MCF 10A (cell line): Measurements from ENCODE around the gene NUDCD3. TPM values are rescaled to one million over a fixed set of nuclear protein-coding genes. Genes with fewer than 3 reads are reported as not detected.

ENCODE experiments used
- BruUV-seq: library from RNA; stranded (reverse); fragments of 400-500 nt; replicated peaks from 2 replicates; lab custom pipeline; 2021; lab: Mats Ljungman, UMichigan
- CTCF ChIA-PET: fragments of 300-600 bp; sonication (Branson Sonifier 250); formaldehyde crosslinking; extraction: SDS; loops from one replicate; lab custom pipeline; 2021; ENCODE audit warnings: antibody characterized with exemption, inconsistent platforms; lab: Yijun Ruan, JAX
- POLR2A ChIA-PET: fragments of 300-600, 350-650 bp; sonication (Branson Sonifier 250); formaldehyde crosslinking; extraction: SDS; loops from one replicate; lab custom pipeline; 2020; ENCODE audit warnings: antibody characterized with exemption, inconsistent platforms; lab: Yijun Ruan, JAX
- DNase-seq: peaks from one replicate; pipeline ENCODE4 v3.0.0-alpha.2; 2018; ENCODE audit not compliant: unreplicated experiment
- H3K27ac Mint-ChIP-seq: one replicate; pipeline ENCODE4 v1.8.0; 2022; ENCODE audit warnings: mild to moderate bottlenecking, low read depth, mixed read lengths; ENCODE audit not compliant: unreplicated experiment
- H3K27me3 Mint-ChIP-seq: one replicate; pipeline ENCODE4 v1.8.0; 2022; ENCODE audit warnings: mixed read lengths; ENCODE audit not compliant: insufficient read depth, unreplicated experiment
- H3K36me3 Mint-ChIP-seq: one replicate; pipeline ENCODE4 v1.8.0; 2022; ENCODE audit warnings: mild to moderate bottlenecking, moderate library complexity, mixed read lengths; ENCODE audit not compliant: insufficient read depth, unreplicated experiment
- H3K4me1 Mint-ChIP-seq: one replicate; pipeline ENCODE4 v1.8.0; 2022; ENCODE audit warnings: mixed read lengths; ENCODE audit not compliant: insufficient read depth, unreplicated experiment
- H3K4me3 Mint-ChIP-seq: one replicate; pipeline ENCODE4 v1.8.0; 2022; ENCODE audit warnings: mild to moderate bottlenecking, moderate library complexity, mixed read lengths; ENCODE audit not compliant: unreplicated experiment
- H3K9me3 Mint-ChIP-seq: one replicate; pipeline ENCODE4 v1.8.0; 2022; ENCODE audit warnings: mixed read lengths; ENCODE audit not compliant: unreplicated experiment
- intact Hi-C: fragments of 100-400 bp; cut with micrococcal nuclease; formaldehyde crosslinking; loops from 2 replicates; pipeline ENCODE4 v1.14.1; 2022
- total RNA-seq: library from RNA; stranded (reverse); gene quantifications from 2 replicates; pipeline ENCODE4 v1.2.3, GENCODE V29; 2022
- TF ChIP-seq, protein P1 (sequence below): fragments of 200-600 bp; IDR thresholded peaks from one replicate; pipeline ENCODE4 v1.8.0; 2022; ENCODE audit warnings: antibody characterized with exemption, mild to moderate bottlenecking; ENCODE audit not compliant: unreplicated experiment

Gene NUDCD3
- total RNA-seq, 1 experiment from 2014 or later = 85.5 TPM

DNA sequence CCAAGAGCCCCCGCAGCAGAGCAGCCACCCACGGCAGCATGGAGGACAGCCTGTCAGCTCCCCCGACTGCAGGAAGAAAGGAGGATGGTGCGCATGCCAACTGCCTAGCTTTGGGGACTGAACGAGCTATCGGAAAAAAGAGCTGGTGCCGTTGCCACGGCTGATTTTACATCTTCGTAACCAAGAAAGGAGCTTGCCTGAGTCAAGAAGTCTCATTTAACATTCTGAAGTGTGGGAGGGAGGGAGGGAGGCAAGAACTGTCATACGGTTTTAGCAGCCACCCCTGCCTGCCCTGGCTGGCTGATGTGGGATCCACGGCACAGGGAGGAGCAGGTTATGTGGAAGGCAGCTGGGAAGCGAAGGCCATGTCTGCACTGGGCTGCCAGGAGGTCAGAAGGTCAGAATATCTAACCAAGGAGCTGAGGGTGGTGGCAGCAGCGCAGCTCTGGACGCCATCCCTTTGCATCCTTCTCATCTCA lies 90.4 kb downstream of the NUDCD3 start:
- CTCF ChIA-PET = interaction anchor here (0.9 kb wide), 1 partner anchor 8 kb away, joined by 3 read pairs; no protein-coding TSS in a partner anchor
- POLR2A ChIA-PET = interaction anchor here (0.6 kb wide), 2 partner anchors 28 to 554 kb away, joined by 3 to 7 read pairs; no protein-coding TSS in a partner anchor
- Mint-ChIP-seq H3K4me3 (no peak overlapping the region), H3K4me1 (peaks cover 5% of the 10 kb centered on the region), H3K9me3 (no peaks in the 10 kb centered on the region), H3K27ac (no peak overlapping the region), H3K36me3 (peaks cover 55% of the 10 kb centered on the region), H3K27me3 (no peaks in the 10 kb centered on the region)
- no TSS peak for BruUV-seq
- TF ChIP-seq, protein P1, sequence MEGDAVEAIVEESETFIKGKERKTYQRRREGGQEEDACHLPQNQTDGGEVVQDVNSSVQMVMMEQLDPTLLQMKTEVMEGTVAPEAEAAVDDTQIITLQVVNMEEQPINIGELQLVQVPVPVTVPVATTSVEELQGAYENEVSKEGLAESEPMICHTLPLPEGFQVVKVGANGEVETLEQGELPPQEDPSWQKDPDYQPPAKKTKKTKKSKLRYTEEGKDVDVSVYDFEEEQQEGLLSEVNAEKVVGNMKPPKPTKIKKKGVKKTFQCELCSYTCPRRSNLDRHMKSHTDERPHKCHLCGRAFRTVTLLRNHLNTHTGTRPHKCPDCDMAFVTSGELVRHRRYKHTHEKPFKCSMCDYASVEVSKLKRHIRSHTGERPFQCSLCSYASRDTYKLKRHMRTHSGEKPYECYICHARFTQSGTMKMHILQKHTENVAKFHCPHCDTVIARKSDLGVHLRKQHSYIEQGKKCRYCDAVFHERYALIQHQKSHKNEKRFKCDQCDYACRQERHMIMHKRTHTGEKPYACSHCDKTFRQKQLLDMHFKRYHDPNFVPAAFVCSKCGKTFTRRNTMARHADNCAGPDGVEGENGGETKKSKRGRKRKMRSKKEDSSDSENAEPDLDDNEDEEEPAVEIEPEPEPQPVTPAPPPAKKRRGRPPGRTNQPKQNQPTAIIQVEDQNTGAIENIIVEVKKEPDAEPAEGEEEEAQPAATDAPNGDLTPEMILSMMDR = no peak
- no peak for DNase-seq
- intact Hi-C loops = no loop called here

DNA sequence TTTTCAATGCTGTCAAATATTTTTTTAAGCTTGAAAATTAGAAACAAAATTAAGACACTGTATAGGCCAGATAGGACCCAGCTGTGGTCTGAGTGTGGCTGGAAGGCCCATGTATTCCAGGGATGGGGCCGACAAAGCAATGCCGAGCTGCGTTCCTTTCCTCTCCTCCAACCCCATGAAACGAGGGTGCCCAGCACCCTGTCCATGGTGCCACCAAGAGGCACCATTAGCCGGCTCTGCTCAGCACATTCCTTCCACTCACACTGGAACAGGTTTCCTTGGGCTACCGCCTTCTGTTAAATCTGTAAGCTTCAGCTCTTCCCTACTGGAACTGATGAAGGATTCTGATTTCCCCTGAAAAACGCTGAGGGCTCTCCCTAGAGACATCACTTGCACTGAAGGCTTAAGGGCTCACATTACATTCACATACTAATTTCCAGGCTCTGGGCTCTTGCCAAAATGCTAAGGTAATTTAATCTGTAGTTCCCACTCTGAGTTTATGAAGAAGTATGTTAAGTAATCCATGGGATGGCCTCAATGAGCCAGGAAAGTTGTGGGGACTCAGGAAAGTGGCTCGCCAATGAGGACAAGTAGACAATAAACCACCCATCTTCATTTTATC lies 91.4 kb downstream of the NUDCD3 start:
- H3K27ac Mint-ChIP-seq = no peak overlapping the region
- H3K4me1 Mint-ChIP-seq = peaks cover 5% of the 10 kb centered on the region
- intact Hi-C loops = no loop called here
- CTCF ChIA-PET = interaction anchor here (0.9 kb wide), 1 partner anchor 9 kb away, joined by 3 read pairs; no protein-coding TSS in a partner anchor
- peaks cover 49% of the 10 kb centered on the region for H3K36me3 Mint-ChIP-seq
- DNase-seq = no peak
- no peaks in the 10 kb centered on the region for H3K9me3 Mint-ChIP-seq
- BruUV-seq = no TSS peak
- TF ChIP-seq, protein P1 = no peak
- H3K27me3 Mint-ChIP-seq = no peaks in the 10 kb centered on the region
- no peak overlapping the region for H3K4me3 Mint-ChIP-seq
- POLR2A ChIA-PET = no interaction called here

GRCh38 chr7:44398511-44398911 lies 91.9 kb downstream of the NUDCD3 start:
- H3K27ac Mint-ChIP-seq = no peak overlapping the region
- H3K4me1 Mint-ChIP-seq = peaks cover 5% of the 10 kb centered on the region
- no peak overlapping the region for H3K4me3 Mint-ChIP-seq
- ChIA-PET CTCF (no interaction called here), POLR2A (no interaction called here)
- H3K9me3 Mint-ChIP-seq = no peaks in the 10 kb centered on the region
- TF ChIP-seq, protein P1 = no peak
- no peaks in the 10 kb centered on the region for H3K27me3 Mint-ChIP-seq
- intact Hi-C loops = no loop called here
- H3K36me3 Mint-ChIP-seq = peaks cover 44% of the 10 kb centered on the region
- no TSS peak for BruUV-seq
- DNase-seq = no peak

- TF ChIP-seq, protein P1 = no peak
- Mint-ChIP-seq H3K4me1 (peaks cover 5% of the 10 kb centered on the region), H3K27me3 (no peaks in the 10 kb centered on the region), H3K27ac (no peak overlapping the region), H3K9me3 (no peaks in the 10 kb centered on the region), H3K4me3 (no peak overlapping the region), H3K36me3 (peaks cover 39% of the 10 kb centered on the region)
- no TSS peak for BruUV-seq
- POLR2A ChIA-PET = no interaction called here
- intact Hi-C loops = no loop called here
- CTCF ChIA-PET = interaction anchor here (0.7 to 1.6 kb wide), 4 partner anchors 49 to 169 kb away, joined by 3 to 6 read pairs (median 4); no protein-coding TSS in a partner anchor
- DNase-seq = no peak
Observed at GRCh38 chr7:44396931-44397545, 93.4 kb downstream of the NUDCD3 start.
